Dedifferentiated amniotic fluid mesenchymal stem cell (primary cell): ENCODE data around the gene SCIN.
"Not testable (repeated sequence)": the region's sequence is repeated elsewhere in the genome, so short reads cannot be mapped to it uniquely, and the experiment has no call there.

Experiments used
- DNase-seq: peaks from one replicate; pipeline ENCODE4 v3.0.0-alpha.2; 2016; ENCODE audit errors: extremely low spot score

The SCIN gene

GRCh38 chr7:12647364-12648219, 77.1 kb downstream of the SCIN start:
- peak; percentile 70 for DNase-seq

- DNase-seq: no peak
These were observed 78.3 kb downstream of the SCIN start for GRCh38 chr7:12648704-12649261.

GRCh38 chr7:12649348-12649747, 78.8 kb downstream of the SCIN start:
- no peak for DNase-seq

GRCh38 chr7:12650080-12650479, 79.6 kb downstream of the SCIN start:
- no peak for DNase-seq

GRCh38 chr7:12653110-12653509, 82.6 kb downstream of the SCIN start:
- no peak for DNase-seq

GRCh38 chr7:12653518-12653917, 83.0 kb downstream of the SCIN start:
- no peak for DNase-seq

- no peak for DNase-seq
These were observed 84.6 kb downstream of the SCIN start for GRCh38 chr7:12655161-12655560.

GRCh38 chr7:12660423-12660822, 89.9 kb downstream of the SCIN start:
- peak; percentile 36 for DNase-seq

GRCh38 chr7:12660986-12661385, 90.5 kb downstream of the SCIN start:
- DNase-seq: not testable (repeated sequence)

- no peak for DNase-seq
These were observed 91.1 kb downstream of the SCIN start for GRCh38 chr7:12661581-12661980.

GRCh38 chr7:12670000-12670729, 99.6 kb downstream of the SCIN start:
- peak; percentile 54 for DNase-seq

GRCh38 chr7:12670743-12671520, 100.4 kb downstream of the SCIN start:
- DNase-seq: no peak

GRCh38 chr7:12673436-12673835, 102.9 kb downstream of the SCIN start:
- DNase-seq: not testable (repeated sequence)

GRCh38 chr7:12674053-12674452, 103.5 kb downstream of the SCIN start:
- DNase-seq: no peak

- no peak for DNase-seq
These were observed 104.3 kb downstream of the SCIN start for GRCh38 chr7:12674861-12675260.

GRCh38 chr7:12683678-12684585, 113.4 kb downstream of the SCIN start:
- DNase-seq: no peak

GRCh38 chr7:12684733-12685132, 114.2 kb downstream of the SCIN start:
- no peak for DNase-seq

GRCh38 chr7:12685550-12685949, 115.0 kb downstream of the SCIN start:
- DNase-seq: no peak

GRCh38 chr7:12686234-12686890, 115.8 kb downstream of the SCIN start:
- peak; percentile 54 for DNase-seq
